ENCODE results near the gene FEZ2.

DNA sequence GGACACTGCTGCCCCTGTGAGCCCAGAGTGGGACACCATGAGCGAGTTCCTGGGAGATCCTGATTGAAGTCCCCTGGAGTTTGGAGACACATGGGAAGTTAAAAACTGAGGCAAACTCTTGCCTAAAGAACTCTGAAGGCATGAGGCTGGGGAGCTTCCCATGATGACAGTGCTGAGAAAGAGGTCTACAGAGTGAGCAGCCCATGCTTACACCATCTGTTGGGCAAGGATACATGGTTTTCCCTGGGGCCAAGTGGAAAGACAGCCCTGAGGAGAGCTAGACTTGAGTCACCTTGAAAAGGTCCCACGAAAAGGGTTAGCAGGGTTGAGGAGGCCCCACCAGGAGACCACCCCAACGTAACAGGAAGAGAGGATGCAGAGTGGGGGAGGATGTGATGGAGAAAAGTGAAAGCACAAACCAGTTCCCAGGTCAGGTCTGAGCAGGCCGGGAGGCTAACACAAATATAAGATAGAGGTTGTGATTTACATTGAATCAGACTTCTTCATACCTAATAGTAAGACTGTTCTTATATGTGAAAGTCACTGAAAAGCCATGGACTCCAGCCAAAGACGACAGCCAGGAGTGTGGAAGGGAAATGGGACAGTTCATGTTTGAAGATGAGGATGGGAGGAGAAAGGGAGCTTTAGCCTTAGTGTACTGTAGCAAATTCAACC, 13.5 kb upstream of the FEZ2 start:
- TF ChIP-seq BHLHE40 (IDR thresholded peaks at IDR 0.05; ENCODE audit: borderline replicate concordance) (no peak), FOXM1 (IDR thresholded peaks at IDR 0.05; ENCODE audit: borderline replicate concordance) (no peak), SUZ12 (IDR thresholded peaks at IDR 0.05) (no peak), L3MBTL2 (conservative IDR thresholded peaks at IDR 0.05) (no peak), ARNT (IDR thresholded peaks at IDR 0.05) (no peak), SP1 (IDR thresholded peaks at IDR 0.05) (no peak), PKNOX1 (IDR thresholded peaks at IDR 0.05) (no peak)

All from HEK293T (cell line).